ENCODE results near the gene EIPR1.
"Not testable (repeated sequence)": the region's sequence is repeated elsewhere in the genome, so short reads cannot be mapped to it uniquely, and the experiment has no call there.

DNA sequence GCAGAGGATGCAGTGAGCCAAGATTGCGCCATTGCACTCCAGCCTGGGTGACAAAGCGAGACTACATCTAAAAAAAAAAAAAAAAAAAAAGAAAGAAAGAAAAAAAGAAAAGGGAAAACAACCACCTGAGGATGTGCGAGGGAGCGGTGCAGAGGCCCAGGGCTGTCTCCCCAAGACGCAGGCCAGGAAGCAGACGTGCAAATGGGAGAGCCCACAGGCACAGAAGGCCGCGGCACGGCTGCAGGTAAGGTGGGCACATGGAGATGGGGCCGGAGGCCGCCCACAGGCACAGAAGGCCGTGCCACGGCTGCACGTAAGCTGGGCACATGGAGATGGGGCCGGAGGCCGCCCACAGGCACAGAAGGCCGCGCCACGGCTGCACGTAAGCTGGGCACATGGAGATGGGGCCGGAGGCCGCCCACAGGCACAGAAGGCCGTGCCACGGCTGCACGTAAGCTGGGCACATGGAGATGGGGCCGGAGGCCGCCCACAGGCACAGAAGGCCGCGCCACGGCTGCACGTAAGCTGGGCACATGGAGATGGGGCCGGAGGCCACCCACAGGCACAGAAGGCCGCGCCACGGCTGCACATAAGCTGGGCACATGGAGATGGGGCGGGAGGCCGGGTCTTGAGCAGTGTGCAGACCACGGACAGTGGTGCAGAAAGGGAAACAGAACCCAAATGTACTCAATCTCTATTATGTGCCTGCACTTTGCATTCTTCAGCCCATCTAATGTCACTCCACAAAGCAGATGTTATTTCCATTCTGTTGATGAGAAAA lies 93.6 kb downstream of the EIPR1 start:
- not testable (repeated sequence) for TF ChIP-seq EZH2 (IDR thresholded peaks at IDR 0.05; ENCODE audit: low read length); CTCF (optimal IDR thresholded peaks at IDR 0.05 in 1 of 3, IDR thresholded peaks at IDR 0.05 in 1 of 3, conservative IDR thresholded peaks at IDR 0.05 in 1 of 3; ENCODE audit: extremely low read depth in 1 of 3, insufficient read depth in 2 of 3, low read length in 3 of 3)
